AG04450 (cell line): ENCODE results near the gene CMSS1. TPM values are rescaled to one million over a fixed set of nuclear protein-coding genes. Genes with fewer than 3 reads are reported as not detected.
A peak's percentile ranks its signal among the peaks of the same experiment; 100 is the strongest.

ENCODE experiments used
- CTCF ChIA-PET: fragments of 300-600, 350-600 bp; formaldehyde crosslinking; extraction: SDS; loops from one replicate; lab custom pipeline; 2022; ENCODE audit warnings: antibody characterized with exemption, inconsistent platforms; lab: Charles Lee
- POLR2A ChIA-PET: fragments of 350-600 bp; formaldehyde crosslinking; extraction: SDS; loops from one replicate; lab custom pipeline; 2021; ENCODE audit warnings: antibody characterized with exemption, inconsistent platforms; lab: Yijun Ruan, JAX
- DNase-seq: peaks from one replicate; pipeline ENCODE4 v3.0.0-alpha.2; 2011; ENCODE audit warnings: low read depth, low spot score
- H3K27ac ChIP-seq: one replicate; pipeline ENCODE4 v1.5.1; 2012; ENCODE audit warnings: low read depth, low read length, control low read depth
- H3K27me3 ChIP-seq: one replicate; pipeline ENCODE4 v1.6.0; 2012; ENCODE audit warnings: low read length; ENCODE audit not compliant: control insufficient read depth, insufficient read depth
- H3K4me3 ChIP-seq: 2 replicates; pipeline ENCODE4 v1.5.1; 2011; ENCODE audit warnings: mild to moderate bottlenecking, low read depth, low read length, control low read depth
- H3K9me3 ChIP-seq: 2 replicates; pipeline ENCODE4 v1.5.1; 2012; ENCODE audit warnings: low read length; ENCODE audit not compliant: control insufficient read depth, insufficient read depth
- CTCF ChIP-seq: IDR thresholded peaks from 2 replicates; pipeline ENCODE4 v1.5.1; 2011; ENCODE audit warnings: low read depth, low read length, control low read depth, inconsistent platforms
- polyA plus RNA-seq: library from polyadenylated mRNA; depleted of rRNA; stranded (reverse); fragments of >200 nt; gene quantifications from 2 replicates; pipeline ENCODE4 v1.2.3, GENCODE V29; 2011

The CMSS1 gene
- polyA plus RNA-seq, 1 experiment = 15.7 TPM

GRCh38 chr3:99809565-99809964 lies 8.1 kb upstream of the CMSS1 start:
- H3K4me3 ChIP-seq = no peak overlapping the region
- DNase-seq = no peak
- H3K27me3 ChIP-seq = no peaks in the 10 kb centered on the region
- no peak overlapping the region for H3K27ac ChIP-seq
- TF ChIP-seq CTCF = no peak
- H3K9me3 ChIP-seq = peaks cover 7% of the 10 kb centered on the region
- POLR2A ChIA-PET = no interaction called here
- CTCF ChIA-PET = interaction anchor here (0.6 to 2.3 kb wide), 5 partner anchors 34 to 786 kb away, joined by 3 to 17 read pairs (median 9); no protein-coding TSS in a partner anchor

- H3K27ac ChIP-seq = no peak overlapping the region
- no peaks in the 10 kb centered on the region for H3K27me3 ChIP-seq
- no peak overlapping the region for H3K4me3 ChIP-seq
- CTCF ChIA-PET = interaction anchor here (0.6 to 1.9 kb wide), 2 partner anchors 23 to 637 kb away, joined by 3 to 4 read pairs; no protein-coding TSS in a partner anchor
- TF ChIP-seq CTCF = no peak
- no peak for DNase-seq
- POLR2A ChIA-PET = no interaction called here
- H3K9me3 ChIP-seq = no peaks in the 10 kb centered on the region
Observed at GRCh38 chr3:99810403-99810802, 7.3 kb upstream of the CMSS1 start.

- POLR2A ChIA-PET = no interaction called here
- Histone ChIP-seq H3K4me3 (peak overlapping the region; percentile 85), H3K27me3 (no peaks in the 10 kb centered on the region), H3K9me3 (no peaks in the 10 kb centered on the region), H3K27ac (peak overlapping the region; percentile 47)
- no peak for TF ChIP-seq CTCF
- no peak for DNase-seq
- CTCF ChIA-PET = interaction anchor here (0.8 to 1.7 kb wide), 2 partner anchors 9 to 437 kb away, joined by 4 to 10 read pairs; no protein-coding TSS in a partner anchor
Observed at GRCh38 chr3:99817047-99817436, 620 bp upstream of the CMSS1 start.

GRCh38 chr3:99818818-99819217 lies 1.2 kb downstream of the CMSS1 start:
- TF ChIP-seq CTCF = no peak
- DNase-seq = no peak
- CTCF ChIA-PET = no interaction called here
- Histone ChIP-seq H3K9me3 (no peaks in the 10 kb centered on the region), H3K27ac (no peak overlapping the region), H3K4me3 (peak overlapping the region; percentile 85), H3K27me3 (no peaks in the 10 kb centered on the region)
- POLR2A ChIA-PET = no interaction called here

GRCh38 chr3:99823723-99824711 lies 6.4 kb downstream of the CMSS1 start:
- Histone ChIP-seq H3K27me3 (no peaks in the 10 kb centered on the region), H3K9me3 (no peaks in the 10 kb centered on the region), H3K27ac (no peak overlapping the region), H3K4me3 (no peak overlapping the region)
- no peak for TF ChIP-seq CTCF
- ChIA-PET POLR2A (no interaction called here), CTCF (interaction anchor here (0.7 to 2.3 kb wide), 6 partner anchors 7 to 768 kb away, joined by 3 to 16 read pairs (median 3); no protein-coding TSS in a partner anchor)
- DNase-seq = no peak
